Sigmoid colon (tissue), 3 donors: ENCODE results near the gene PRSS1.

Experiments used
- CTCF ChIP-seq, 4 experiments: fragments of 450-650 bp in 3 of 4; fragments of 200-600 bp in 1 of 4; IDR thresholded peaks; one replicate each; pipeline ENCODE4 v1.5.1; 2016 to 2019; ENCODE audit warnings: antibody characterized with exemption in 4 of 4, mild to moderate bottlenecking in 3 of 4, moderate library complexity in 2 of 4
- POLR2A ChIP-seq, 2 donors: fragments of 450-650 bp; IDR thresholded peaks; one replicate each; pipeline ENCODE4 v1.6.1; 2016; ENCODE audit warnings: antibody characterized with exemption in 2 of 2, mild to moderate bottlenecking in 2 of 2, moderate library complexity in 2 of 2

DNA sequence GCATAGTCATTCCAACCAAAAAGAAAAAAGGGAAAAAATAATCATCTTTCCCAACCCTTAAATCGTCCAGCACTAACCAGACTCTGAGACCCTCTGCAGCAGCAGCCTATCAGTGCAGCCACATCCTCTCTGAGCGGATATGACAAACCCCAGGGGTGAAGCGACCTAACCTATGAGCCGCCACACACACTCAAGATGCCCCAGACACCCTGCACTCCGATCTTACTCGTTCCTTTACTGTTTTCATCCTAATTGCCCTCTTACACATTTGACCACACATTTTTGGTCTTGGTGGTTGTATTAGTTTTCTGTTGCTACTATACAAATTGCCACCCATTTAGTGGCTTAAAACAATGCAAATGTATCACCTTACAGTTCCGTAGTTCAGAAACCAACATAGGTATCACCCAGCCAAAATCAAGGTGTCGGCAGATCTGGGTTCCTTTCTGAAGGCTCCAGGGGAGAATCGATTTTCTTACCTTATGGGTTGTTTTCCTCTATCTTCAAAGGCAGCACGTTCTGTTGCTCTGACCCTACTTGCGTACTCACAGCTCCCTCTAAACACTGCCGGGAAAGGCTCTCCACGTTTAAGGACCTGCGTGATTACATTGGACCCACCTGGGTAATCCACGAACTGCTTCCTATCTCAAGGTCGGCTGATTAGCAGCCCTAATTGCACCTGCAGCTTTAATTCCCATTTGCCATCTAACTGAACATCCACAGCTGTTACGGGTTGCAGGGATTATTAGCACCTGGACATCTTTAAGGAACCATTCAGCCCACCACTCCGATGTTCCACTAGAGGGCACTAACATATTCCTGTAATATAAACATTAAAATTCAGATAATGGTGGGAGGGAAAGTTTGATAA, 37.3 kb upstream of the PRSS1 start:
- no peak for TF ChIP-seq CTCF (IDR thresholded peaks at IDR 0.05)
- no peak for TF ChIP-seq POLR2A (IDR thresholded peaks at IDR 0.05)
